Ectodermal cell (in vitro differentiated cells): ENCODE data around the gene FREM2.

Experiments used
- H3K27ac ChIP-seq: 2 replicates; pipeline ENCODE4 v1.7.0; 2013; ENCODE audit warnings: mild to moderate bottlenecking, low read depth, low read length; ENCODE audit not compliant: insufficient read depth, poor library complexity, severe bottlenecking
- H3K27me3 ChIP-seq: 2 replicates; pipeline ENCODE4 v1.7.0; 2013; ENCODE audit warnings: mild to moderate bottlenecking, low read length; ENCODE audit not compliant: insufficient read depth, control insufficient read depth, poor library complexity, severe bottlenecking
- H3K36me3 ChIP-seq: one replicate; pipeline ENCODE4 v1.7.0; 2013; ENCODE audit warnings: low read length; ENCODE audit not compliant: control insufficient read depth, insufficient read depth
- H3K4me1 ChIP-seq: one replicate; pipeline ENCODE4 v1.7.0; 2013; ENCODE audit warnings: low read length; ENCODE audit not compliant: control insufficient read depth, insufficient read depth
- H3K4me3 ChIP-seq: 2 replicates; pipeline ENCODE4 v1.7.0; 2013; ENCODE audit warnings: low read depth, low read length, control low read depth; ENCODE audit not compliant: insufficient read depth
- H3K9me3 ChIP-seq: 2 replicates; pipeline ENCODE4 v1.7.0; 2013; ENCODE audit warnings: mild to moderate bottlenecking, low read length, moderate library complexity; ENCODE audit not compliant: control insufficient read depth
- WGBS, 2 experiments: methylation state at CpG; one replicate each; pipeline ENCODE4 v1.1.7; 2013; ENCODE audit warnings: missing lambda C conversion rate in 2 of 2; 5-methylcytosine and 5-hydroxymethylcytosine counted together

The FREM2 gene

GRCh38 chr13:38880397-38880796, 193.5 kb downstream of the FREM2 start:
- Histone ChIP-seq H3K9me3 (no peaks in the 10 kb centered on the region), H3K36me3 (no peaks in the 10 kb centered on the region), H3K27me3 (no peaks in the 10 kb centered on the region), H3K27ac (no peak overlapping the region), H3K4me3 (no peak overlapping the region), H3K4me1 (no peaks in the 10 kb centered on the region)
- WGBS, 2 experiments: 92 to 95% methylated on average over 5 of the region's 5 CpGs

- no peaks in the 10 kb centered on the region for H3K9me3 ChIP-seq
- no peaks in the 10 kb centered on the region for H3K4me1 ChIP-seq
- no peak overlapping the region for H3K27ac ChIP-seq
- H3K4me3 ChIP-seq: no peak overlapping the region
- no peaks in the 10 kb centered on the region for H3K27me3 ChIP-seq
- no peaks in the 10 kb centered on the region for H3K36me3 ChIP-seq
- 59 to 77% methylated on average over 2 of the region's 2 CpGs for WGBS, 2 experiments
Observed at GRCh38 chr13:38883783-38884182, 196.9 kb downstream of the FREM2 start.

GRCh38 chr13:38888309-38888708, 201.4 kb downstream of the FREM2 start:
- Histone ChIP-seq H3K27me3 (no peaks in the 10 kb centered on the region), H3K4me1 (no peaks in the 10 kb centered on the region), H3K9me3 (no peaks in the 10 kb centered on the region), H3K4me3 (no peak overlapping the region), H3K36me3 (no peaks in the 10 kb centered on the region), H3K27ac (no peak overlapping the region)
- WGBS, 2 experiments: 84 to 89% methylated on average over 4 of the region's 4 CpGs

GRCh38 chr13:38895075-38895474, 208.2 kb downstream of the FREM2 start:
- H3K36me3 ChIP-seq: no peaks in the 10 kb centered on the region
- 89 to 100% methylated on average over 1 of the region's 1 CpG for WGBS, 2 experiments
- H3K4me3 ChIP-seq: no peak overlapping the region
- H3K27me3 ChIP-seq: no peaks in the 10 kb centered on the region
- no peak overlapping the region for H3K27ac ChIP-seq
- H3K4me1 ChIP-seq: no peaks in the 10 kb centered on the region
- no peaks in the 10 kb centered on the region for H3K9me3 ChIP-seq

- no peak overlapping the region for H3K27ac ChIP-seq
- H3K4me3 ChIP-seq: no peak overlapping the region
- no peaks in the 10 kb centered on the region for H3K27me3 ChIP-seq
- H3K4me1 ChIP-seq: no peaks in the 10 kb centered on the region
- H3K9me3 ChIP-seq: no peaks in the 10 kb centered on the region
- no peaks in the 10 kb centered on the region for H3K36me3 ChIP-seq
- WGBS, 2 experiments: 88 to 90% methylated on average over 6 of the region's 6 CpGs
Observed at GRCh38 chr13:38897521-38897920, 210.6 kb downstream of the FREM2 start.

- 45 to 48% methylated on average over 2 of the region's 2 CpGs for WGBS, 2 experiments
- Histone ChIP-seq H3K4me3 (no peak overlapping the region), H3K27ac (no peak overlapping the region), H3K4me1 (no peaks in the 10 kb centered on the region), H3K9me3 (no peaks in the 10 kb centered on the region), H3K27me3 (no peaks in the 10 kb centered on the region), H3K36me3 (no peaks in the 10 kb centered on the region)
Observed at GRCh38 chr13:38898481-38898880, 211.6 kb downstream of the FREM2 start.

- H3K4me3 ChIP-seq: no peak overlapping the region
- no peaks in the 10 kb centered on the region for H3K27me3 ChIP-seq
- H3K9me3 ChIP-seq: no peaks in the 10 kb centered on the region
- H3K36me3 ChIP-seq: no peaks in the 10 kb centered on the region
- no peak overlapping the region for H3K27ac ChIP-seq
- H3K4me1 ChIP-seq: no peaks in the 10 kb centered on the region
- 89 to 92% methylated on average over 4 of the region's 4 CpGs for WGBS, 2 experiments
Observed at GRCh38 chr13:38899571-38899970, 212.7 kb downstream of the FREM2 start.

- Histone ChIP-seq H3K27me3 (no peaks in the 10 kb centered on the region), H3K4me1 (no peaks in the 10 kb centered on the region), H3K36me3 (no peaks in the 10 kb centered on the region), H3K27ac (no peak overlapping the region), H3K9me3 (no peaks in the 10 kb centered on the region), H3K4me3 (no peak overlapping the region)
- 26 to 39% methylated on average over 3 of the region's 3 CpGs for WGBS, 2 experiments
Observed at GRCh38 chr13:38900188-38900587, 213.3 kb downstream of the FREM2 start.

- Histone ChIP-seq H3K27me3 (no peaks in the 10 kb centered on the region), H3K36me3 (no peaks in the 10 kb centered on the region), H3K9me3 (no peaks in the 10 kb centered on the region), H3K4me1 (no peaks in the 10 kb centered on the region), H3K27ac (no peak overlapping the region), H3K4me3 (no peak overlapping the region)
- 94 to 100% methylated on average over 1 of the region's 1 CpG for WGBS, 2 experiments
Observed at GRCh38 chr13:38902551-38902950, 215.7 kb downstream of the FREM2 start.

- WGBS, 2 experiments: 83 to 91% methylated on average over 3 of the region's 3 CpGs
- H3K27me3 ChIP-seq: no peaks in the 10 kb centered on the region
Observed at GRCh38 chr13:38905081-38905480, 218.2 kb downstream of the FREM2 start.

GRCh38 chr13:38905861-38906260, 219.0 kb downstream of the FREM2 start:
- Histone ChIP-seq H3K36me3 (no peaks in the 10 kb centered on the region), H3K9me3 (no peaks in the 10 kb centered on the region), H3K4me1 (no peaks in the 10 kb centered on the region), H3K4me3 (no peak overlapping the region), H3K27ac (no peak overlapping the region), H3K27me3 (no peaks in the 10 kb centered on the region)
- 100% methylated on average over 1 of the region's 1 CpG for WGBS, 2 experiments

More at GRCh38 chr13:38905081-38905480, 218.2 kb downstream of the FREM2 start:
- Histone ChIP-seq H3K4me3 (no peak overlapping the region), H3K27ac (no peak overlapping the region), H3K36me3 (no peaks in the 10 kb centered on the region), H3K9me3 (no peaks in the 10 kb centered on the region), H3K4me1 (no peaks in the 10 kb centered on the region)
